Measurements from ENCODE around the gene SORCS3. TPM values are rescaled to one million over a fixed set of nuclear protein-coding genes. Genes with fewer than 3 reads are reported as not detected.

The SORCS3 gene
- total RNA-seq, 1 experiment from 2014 or later: 0.94 TPM

DNA sequence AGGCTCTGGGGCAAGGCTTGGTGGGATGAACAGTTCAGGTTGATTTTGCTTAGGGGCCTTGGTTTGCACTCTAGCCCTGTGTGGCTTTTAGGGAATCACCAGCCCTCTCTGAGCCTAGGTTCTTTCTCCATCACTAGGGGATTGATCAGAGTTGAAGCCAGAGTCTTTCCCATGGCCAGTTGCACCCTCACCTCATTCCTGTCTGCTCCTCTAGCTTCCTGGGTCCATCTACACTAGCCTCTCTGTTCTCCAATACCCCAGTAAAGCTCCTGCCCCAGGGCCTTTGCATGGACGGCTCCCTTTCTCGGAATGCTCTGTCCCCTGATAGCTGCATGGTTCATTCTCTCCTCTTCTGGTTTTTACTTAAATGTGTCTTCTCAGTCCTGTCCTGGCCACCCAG is 40.4 kb downstream of the SORCS3 start:
- Mint-ChIP-seq H3K27me3 (ENCODE audit: low read depth) (peaks cover 15% of the 10 kb centered on the region), H3K9me3 (no peaks in the 10 kb centered on the region), H3K4me1 (peaks cover 8% of the 10 kb centered on the region), H3K4me3 (peak overlapping the region; percentile 75), H3K36me3 (no peaks in the 10 kb centered on the region), H3K27ac (no peak overlapping the region)
- ChIA-PET POLR2A (no interaction called here), CTCF (interaction anchor here (0.7 to 2.3 kb wide), 11 partner anchors 13 to 328 kb away, joined by 3 to 12 read pairs (median 3); partner anchors contain the start of gene CFAP58)
- DNase-seq (ENCODE audit: low spot score) (no peak), ATAC-seq (peak; percentile 29; the same call in 1 of the 2 replicates)
- no peak for TF ChIP-seq JUN (CRISPR knock-in tag; IDR thresholded peaks at IDR 0.05)
- peak; percentile 72 for TF ChIP-seq GTF2I (CRISPR knock-in tag; conservative IDR thresholded peaks at IDR 0.05)

DNA sequence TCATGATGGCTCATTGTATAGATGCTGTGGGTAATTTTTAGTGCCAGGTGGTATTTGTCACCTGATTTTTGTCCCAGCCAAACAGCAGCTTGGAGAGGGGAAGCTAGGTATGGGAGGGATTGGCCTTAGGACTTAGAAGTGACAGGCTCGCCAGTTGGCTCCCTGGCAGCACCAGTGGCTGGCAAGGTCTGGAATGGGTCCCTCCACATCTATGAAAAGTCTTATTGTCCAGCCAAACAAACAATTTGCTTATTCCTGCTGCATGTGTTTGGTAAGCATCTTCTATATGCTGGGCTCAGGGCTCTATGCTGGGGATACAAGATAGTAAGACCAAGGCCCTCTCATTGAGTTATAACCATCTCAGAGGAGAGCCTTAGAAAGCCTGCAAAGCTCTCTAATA is 42.5 kb downstream of the SORCS3 start:
- Mint-ChIP-seq H3K4me3 (no peak overlapping the region), H3K27ac (no peak overlapping the region), H3K4me1 (peaks cover 7% of the 10 kb centered on the region), H3K36me3 (no peaks in the 10 kb centered on the region), H3K27me3 (ENCODE audit: low read depth) (peaks cover 21% of the 10 kb centered on the region), H3K9me3 (peaks cover 5% of the 10 kb centered on the region; the same call in 1 of the 2 replicates)
- ChIA-PET CTCF (no interaction called here), POLR2A (no interaction called here)
- ATAC-seq (no peak), DNase-seq (ENCODE audit: low spot score) (no peak)
- TF ChIP-seq, protein P1, sequence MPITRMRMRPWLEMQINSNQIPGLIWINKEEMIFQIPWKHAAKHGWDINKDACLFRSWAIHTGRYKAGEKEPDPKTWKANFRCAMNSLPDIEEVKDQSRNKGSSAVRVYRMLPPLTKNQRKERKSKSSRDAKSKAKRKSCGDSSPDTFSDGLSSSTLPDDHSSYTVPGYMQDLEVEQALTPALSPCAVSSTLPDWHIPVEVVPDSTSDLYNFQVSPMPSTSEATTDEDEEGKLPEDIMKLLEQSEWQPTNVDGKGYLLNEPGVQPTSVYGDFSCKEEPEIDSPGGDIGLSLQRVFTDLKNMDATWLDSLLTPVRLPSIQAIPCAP (CRISPR knock-in tag; IDR thresholded peaks at IDR 0.05): no peak
- TF ChIP-seq NFATC4 (CRISPR knock-in tag; IDR thresholded peaks at IDR 0.05) (no peak), NR1H2 (CRISPR knock-in tag; IDR thresholded peaks at IDR 0.05) (no peak), ZNF396 (CRISPR knock-in tag; IDR thresholded peaks at IDR 0.05; ENCODE audit: borderline replicate concordance) (no peak), ZNF263 (CRISPR knock-in tag; IDR thresholded peaks at IDR 0.05; ENCODE audit: low read depth) (no peak), CREB1 (CRISPR knock-in tag; IDR thresholded peaks at IDR 0.05) (no peak), NFYB (CRISPR knock-in tag; conservative IDR thresholded peaks at IDR 0.05; ENCODE audit: low read depth) (no peak), ZNF423 (CRISPR knock-in tag; IDR thresholded peaks at IDR 0.05) (no peak), KAT7 (CRISPR knock-in tag; IDR thresholded peaks at IDR 0.05; ENCODE audit: borderline replicate concordance) (no peak), EMX1 (CRISPR knock-in tag; IDR thresholded peaks at IDR 0.05) (no peak)
- TF ChIP-seq, protein P2, sequence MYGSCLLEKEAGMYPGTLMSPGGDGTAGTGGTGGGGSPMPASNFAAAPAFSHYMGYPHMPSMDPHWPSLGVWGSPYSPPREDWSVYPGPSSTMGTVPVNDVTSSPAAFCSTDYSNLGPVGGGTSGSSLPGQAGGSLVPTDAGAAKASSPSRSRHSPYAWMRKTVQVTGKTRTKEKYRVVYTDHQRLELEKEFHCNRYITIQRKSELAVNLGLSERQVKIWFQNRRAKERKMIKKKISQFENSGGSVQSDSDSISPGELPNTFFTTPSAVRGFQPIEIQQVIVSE (CRISPR knock-in tag; IDR thresholded peaks at IDR 0.05; ENCODE audit: borderline replicate concordance): no peak
- TF ChIP-seq, protein P3, sequence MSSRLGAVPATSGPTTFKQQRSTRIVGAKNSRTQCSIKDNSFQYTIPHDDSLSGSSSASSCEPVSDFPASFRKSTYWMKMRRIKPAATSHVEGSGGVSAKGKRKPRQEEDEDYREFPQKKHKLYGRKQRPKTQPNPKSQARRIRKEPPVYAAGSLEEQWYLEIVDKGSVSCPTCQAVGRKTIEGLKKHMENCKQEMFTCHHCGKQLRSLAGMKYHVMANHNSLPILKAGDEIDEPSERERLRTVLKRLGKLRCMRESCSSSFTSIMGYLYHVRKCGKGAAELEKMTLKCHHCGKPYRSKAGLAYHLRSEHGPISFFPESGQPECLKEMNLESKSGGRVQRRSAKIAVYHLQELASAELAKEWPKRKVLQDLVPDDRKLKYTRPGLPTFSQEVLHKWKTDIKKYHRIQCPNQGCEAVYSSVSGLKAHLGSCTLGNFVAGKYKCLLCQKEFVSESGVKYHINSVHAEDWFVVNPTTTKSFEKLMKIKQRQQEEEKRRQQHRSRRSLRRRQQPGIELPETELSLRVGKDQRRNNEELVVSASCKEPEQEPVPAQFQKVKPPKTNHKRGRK (CRISPR knock-in tag; IDR thresholded peaks at IDR 0.05; ENCODE audit: borderline replicate concordance): no peak
- TF ChIP-seq, protein P4, sequence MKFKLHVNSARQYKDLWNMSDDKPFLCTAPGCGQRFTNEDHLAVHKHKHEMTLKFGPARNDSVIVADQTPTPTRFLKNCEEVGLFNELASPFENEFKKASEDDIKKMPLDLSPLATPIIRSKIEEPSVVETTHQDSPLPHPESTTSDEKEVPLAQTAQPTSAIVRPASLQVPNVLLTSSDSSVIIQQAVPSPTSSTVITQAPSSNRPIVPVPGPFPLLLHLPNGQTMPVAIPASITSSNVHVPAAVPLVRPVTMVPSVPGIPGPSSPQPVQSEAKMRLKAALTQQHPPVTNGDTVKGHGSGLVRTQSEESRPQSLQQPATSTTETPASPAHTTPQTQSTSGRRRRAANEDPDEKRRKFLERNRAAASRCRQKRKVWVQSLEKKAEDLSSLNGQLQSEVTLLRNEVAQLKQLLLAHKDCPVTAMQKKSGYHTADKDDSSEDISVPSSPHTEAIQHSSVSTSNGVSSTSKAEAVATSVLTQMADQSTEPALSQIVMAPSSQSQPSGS (CRISPR knock-in tag; IDR thresholded peaks at IDR 0.05; ENCODE audit: borderline replicate concordance, low read depth): no peak
- TF ChIP-seq, protein P5, sequence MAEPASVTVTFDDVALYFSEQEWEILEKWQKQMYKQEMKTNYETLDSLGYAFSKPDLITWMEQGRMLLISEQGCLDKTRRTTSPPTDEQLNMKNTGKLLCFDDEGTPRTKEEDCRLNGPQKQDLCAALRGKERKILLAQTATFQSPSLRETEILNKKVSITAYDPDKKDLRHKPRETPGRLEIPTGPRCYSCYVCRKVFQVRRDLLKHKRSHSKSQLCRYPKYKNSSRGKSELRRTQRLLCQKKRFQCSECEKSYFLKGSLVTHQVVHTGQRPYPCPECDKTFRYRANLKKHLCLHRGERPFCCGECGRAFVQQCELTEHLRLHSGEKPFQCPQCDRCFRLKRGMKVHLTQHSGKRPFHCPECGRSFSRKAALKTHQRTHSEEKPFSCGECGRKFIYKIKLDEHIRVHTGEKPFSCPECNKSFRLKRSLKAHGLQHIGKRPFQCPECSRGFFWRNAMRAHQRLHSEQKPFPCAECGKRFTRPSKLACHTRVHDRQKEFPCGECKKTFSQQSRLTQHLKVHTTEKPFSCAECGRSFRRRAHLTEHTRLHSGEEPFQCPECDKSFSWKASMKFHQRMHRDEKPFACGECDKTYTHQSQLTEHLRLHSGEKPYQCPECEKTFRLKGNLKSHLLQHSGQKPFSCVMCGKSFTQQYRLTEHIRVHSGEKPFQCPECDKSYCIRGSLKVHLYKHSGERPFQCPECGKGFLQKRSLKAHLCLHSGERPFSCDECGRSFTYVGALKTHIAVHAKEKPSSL (CRISPR knock-in tag; conservative IDR thresholded peaks at IDR 0.05): no peak

DNA sequence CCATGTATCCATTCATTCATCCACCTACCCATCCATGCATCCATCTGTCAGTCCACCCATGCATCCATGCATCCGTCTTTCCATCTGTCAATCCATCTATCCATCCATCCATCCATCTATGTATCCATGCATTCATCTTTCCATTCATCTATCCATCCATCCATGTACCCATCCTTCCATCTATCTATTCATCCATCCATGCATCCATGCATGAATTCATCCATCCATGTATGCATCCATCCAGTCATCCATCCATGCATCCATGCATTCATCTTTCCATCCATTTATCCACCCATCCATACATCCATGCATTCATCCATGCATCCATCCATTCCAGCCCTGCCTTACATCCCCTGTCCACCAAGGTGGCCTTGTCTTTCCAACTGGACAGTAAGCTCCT is 45.7 kb downstream of the SORCS3 start:
- Mint-ChIP-seq H3K9me3 (peaks cover 5% of the 10 kb centered on the region; the same call in 1 of the 2 replicates), H3K27me3 (ENCODE audit: low read depth) (peaks cover 18% of the 10 kb centered on the region), H3K27ac (no peak overlapping the region), H3K4me1 (peaks cover 4% of the 10 kb centered on the region), H3K36me3 (no peaks in the 10 kb centered on the region), H3K4me3 (no peak overlapping the region)
- CTCF ChIA-PET: no interaction called here
- no peak for ATAC-seq
- DNase-seq (ENCODE audit: low spot score): no peak
- POLR2A ChIA-PET: no interaction called here
- no peak for TF ChIP-seq GRHL2 (CRISPR knock-in tag; IDR thresholded peaks at IDR 0.05; ENCODE audit: insufficient replicate concordance, severe bottlenecking)
- no peak for TF ChIP-seq JAZF1 (CRISPR knock-in tag; IDR thresholded peaks at IDR 0.05)
- no peak for TF ChIP-seq ETV6 (CRISPR knock-in tag; IDR thresholded peaks at IDR 0.05)
- TF ChIP-seq ZNF396 (CRISPR knock-in tag; IDR thresholded peaks at IDR 0.05; ENCODE audit: borderline replicate concordance): no peak
- TF ChIP-seq, protein P6, sequence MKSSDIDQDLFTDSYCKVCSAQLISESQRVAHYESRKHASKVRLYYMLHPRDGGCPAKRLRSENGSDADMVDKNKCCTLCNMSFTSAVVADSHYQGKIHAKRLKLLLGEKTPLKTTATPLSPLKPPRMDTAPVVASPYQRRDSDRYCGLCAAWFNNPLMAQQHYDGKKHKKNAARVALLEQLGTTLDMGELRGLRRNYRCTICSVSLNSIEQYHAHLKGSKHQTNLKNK (CRISPR knock-in tag; IDR thresholded peaks at IDR 0.05): no peak
- no peak for TF ChIP-seq GTF2I (CRISPR knock-in tag; conservative IDR thresholded peaks at IDR 0.05)
- no peak for TF ChIP-seq RORB (CRISPR knock-in tag; IDR thresholded peaks at IDR 0.05)
- TF ChIP-seq, protein P7, sequence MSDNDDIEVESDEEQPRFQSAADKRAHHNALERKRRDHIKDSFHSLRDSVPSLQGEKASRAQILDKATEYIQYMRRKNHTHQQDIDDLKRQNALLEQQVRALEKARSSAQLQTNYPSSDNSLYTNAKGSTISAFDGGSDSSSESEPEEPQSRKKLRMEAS (CRISPR knock-in tag; IDR thresholded peaks at IDR 0.05): no peak
- TF ChIP-seq, protein P8, sequence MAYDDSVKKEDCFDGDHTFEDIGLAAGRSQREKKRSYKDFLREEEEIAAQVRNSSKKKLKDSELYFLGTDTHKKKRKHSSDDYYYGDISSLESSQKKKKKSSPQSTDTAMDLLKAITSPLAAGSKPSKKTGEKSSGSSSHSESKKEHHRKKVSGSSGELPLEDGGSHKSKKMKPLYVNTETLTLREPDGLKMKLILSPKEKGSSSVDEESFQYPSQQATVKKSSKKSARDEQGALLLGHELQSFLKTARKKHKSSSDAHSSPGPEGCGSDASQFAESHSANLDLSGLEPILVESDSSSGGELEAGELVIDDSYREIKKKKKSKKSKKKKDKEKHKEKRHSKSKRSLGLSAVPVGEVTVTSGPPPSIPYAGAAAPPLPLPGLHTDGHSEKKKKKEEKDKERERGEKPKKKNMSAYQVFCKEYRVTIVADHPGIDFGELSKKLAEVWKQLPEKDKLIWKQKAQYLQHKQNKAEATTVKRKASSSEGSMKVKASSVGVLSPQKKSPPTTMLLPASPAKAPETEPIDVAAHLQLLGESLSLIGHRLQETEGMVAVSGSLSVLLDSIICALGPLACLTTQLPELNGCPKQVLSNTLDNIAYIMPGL (CRISPR knock-in tag; IDR thresholded peaks at IDR 0.05): no peak

All from WTC11 (cell line).